ENCODE measurements around the gene PNMA8B.

Gene PNMA8B

GRCh38 chr19:46515879-46516350 is 20.2 kb upstream of the PNMA8B start:
- Histone ChIP-seq H3K27ac (ENCODE audit: low read depth, low read length) (no peak overlapping the region), H3K4me3 (ENCODE audit: low read length) (no peak overlapping the region), H3K79me2 (ENCODE audit: control insufficient read depth, low read length) (no peaks in the 10 kb centered on the region), H3K27me3 (ENCODE audit: control insufficient read depth, low read length) (peaks cover 6% of the 10 kb centered on the region; the same call in 1 of the 2 replicates), H3K4me1 (ENCODE audit: control insufficient read depth, low read length) (peaks cover 19% of the 10 kb centered on the region), H3F3A (ENCODE audit: control insufficient read depth, insufficient read depth) (0 out of 2 replicates have a peak, but pooled peaks cover 2% of the 10 kb centered on the region), H3K4me2 (ENCODE audit: low read length) (no peak overlapping the region), H4K20me1 (ENCODE audit: control insufficient read depth, insufficient read depth, low read depth, low read length) (no peaks in the 10 kb centered on the region; the same call in 1 of the 2 replicates), H3K36me3 (ENCODE audit: control insufficient read depth, low read length) (no peaks in the 10 kb centered on the region), H3K9me2 (replicated peaks; ENCODE audit: control insufficient read depth, low read length) (no peaks in the 10 kb centered on the region), H3K9me3 (ENCODE audit: control insufficient read depth, insufficient read depth, low read length) (no peaks in the 10 kb centered on the region)
- no peak for TF ChIP-seq EZH2phosphoT487 (IDR thresholded peaks at IDR 0.05; ENCODE audit: borderline replicate concordance, low read length)
- TF ChIP-seq, protein P1, sequence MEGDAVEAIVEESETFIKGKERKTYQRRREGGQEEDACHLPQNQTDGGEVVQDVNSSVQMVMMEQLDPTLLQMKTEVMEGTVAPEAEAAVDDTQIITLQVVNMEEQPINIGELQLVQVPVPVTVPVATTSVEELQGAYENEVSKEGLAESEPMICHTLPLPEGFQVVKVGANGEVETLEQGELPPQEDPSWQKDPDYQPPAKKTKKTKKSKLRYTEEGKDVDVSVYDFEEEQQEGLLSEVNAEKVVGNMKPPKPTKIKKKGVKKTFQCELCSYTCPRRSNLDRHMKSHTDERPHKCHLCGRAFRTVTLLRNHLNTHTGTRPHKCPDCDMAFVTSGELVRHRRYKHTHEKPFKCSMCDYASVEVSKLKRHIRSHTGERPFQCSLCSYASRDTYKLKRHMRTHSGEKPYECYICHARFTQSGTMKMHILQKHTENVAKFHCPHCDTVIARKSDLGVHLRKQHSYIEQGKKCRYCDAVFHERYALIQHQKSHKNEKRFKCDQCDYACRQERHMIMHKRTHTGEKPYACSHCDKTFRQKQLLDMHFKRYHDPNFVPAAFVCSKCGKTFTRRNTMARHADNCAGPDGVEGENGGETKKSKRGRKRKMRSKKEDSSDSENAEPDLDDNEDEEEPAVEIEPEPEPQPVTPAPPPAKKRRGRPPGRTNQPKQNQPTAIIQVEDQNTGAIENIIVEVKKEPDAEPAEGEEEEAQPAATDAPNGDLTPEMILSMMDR (IDR thresholded peaks at IDR 0.05; ENCODE audit: low read depth, low read length, poor library complexity, severe bottlenecking), result peak; percentile 79

DNA sequence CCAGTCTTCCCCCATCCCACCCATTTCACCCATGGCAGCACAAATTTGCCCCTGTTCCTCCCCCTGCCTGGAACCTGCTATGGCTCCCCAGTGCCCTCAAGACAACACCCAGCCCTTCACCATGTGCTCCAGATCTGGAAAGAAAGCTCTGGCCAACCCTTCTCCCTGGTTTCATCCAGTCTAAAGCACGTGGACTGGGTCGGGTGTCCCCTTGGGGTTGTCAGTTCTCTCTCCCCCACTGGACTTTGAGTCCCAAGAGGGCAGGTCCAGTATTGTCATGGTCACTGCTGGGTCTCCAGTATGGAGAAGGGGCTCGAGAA is 19.6 kb upstream of the PNMA8B start:
- Histone ChIP-seq H3K27me3 (ENCODE audit: control insufficient read depth, low read length) (peaks cover 6% of the 10 kb centered on the region; the same call in 1 of the 2 replicates), H3F3A (ENCODE audit: control insufficient read depth, insufficient read depth) (0 out of 2 replicates have a peak, but pooled peaks cover 1% of the 10 kb centered on the region), H3K27ac (ENCODE audit: low read depth, low read length) (no peak overlapping the region), H3K4me3 (ENCODE audit: low read length) (no peak overlapping the region), H3K9me3 (ENCODE audit: control insufficient read depth, insufficient read depth, low read length) (no peaks in the 10 kb centered on the region), H4K20me1 (ENCODE audit: control insufficient read depth, insufficient read depth, low read depth, low read length) (no peaks in the 10 kb centered on the region; the same call in 1 of the 2 replicates), H3K79me2 (ENCODE audit: control insufficient read depth, low read length) (no peaks in the 10 kb centered on the region), H3K4me2 (ENCODE audit: low read length) (no peak overlapping the region), H3K9me2 (replicated peaks; ENCODE audit: control insufficient read depth, low read length) (no peaks in the 10 kb centered on the region), H3K36me3 (ENCODE audit: control insufficient read depth, low read length) (no peaks in the 10 kb centered on the region), H3K4me1 (ENCODE audit: control insufficient read depth, low read length) (peaks cover 13% of the 10 kb centered on the region)
- TF ChIP-seq, protein P1 (IDR thresholded peaks at IDR 0.05; ENCODE audit: low read depth, low read length, poor library complexity, severe bottlenecking), result no peak
- no peak for TF ChIP-seq EZH2phosphoT487 (IDR thresholded peaks at IDR 0.05; ENCODE audit: borderline replicate concordance, low read length)

GRCh38 chr19:46514589-46515289 is 19.1 kb upstream of the PNMA8B start:
- Histone ChIP-seq H3K27me3 (ENCODE audit: control insufficient read depth, low read length) (peaks cover 6% of the 10 kb centered on the region; the same call in 1 of the 2 replicates), H3K36me3 (ENCODE audit: control insufficient read depth, low read length) (no peaks in the 10 kb centered on the region), H3K27ac (ENCODE audit: low read depth, low read length) (no peak overlapping the region), H3K79me2 (ENCODE audit: control insufficient read depth, low read length) (no peaks in the 10 kb centered on the region), H3F3A (ENCODE audit: control insufficient read depth, insufficient read depth) (no peaks in the 10 kb centered on the region), H3K9me3 (ENCODE audit: control insufficient read depth, insufficient read depth, low read length) (no peaks in the 10 kb centered on the region), H4K20me1 (ENCODE audit: control insufficient read depth, insufficient read depth, low read depth, low read length) (no peaks in the 10 kb centered on the region; the same call in 1 of the 2 replicates), H3K4me2 (ENCODE audit: low read length) (no peak overlapping the region), H3K4me1 (ENCODE audit: control insufficient read depth, low read length) (peaks cover 9% of the 10 kb centered on the region), H3K9me2 (replicated peaks; ENCODE audit: control insufficient read depth, low read length) (no peaks in the 10 kb centered on the region), H3K4me3 (ENCODE audit: low read length) (no peak overlapping the region)
- TF ChIP-seq EZH2phosphoT487 (IDR thresholded peaks at IDR 0.05; ENCODE audit: borderline replicate concordance, low read length), result no peak
- TF ChIP-seq, protein P1 (IDR thresholded peaks at IDR 0.05; ENCODE audit: low read depth, low read length, poor library complexity, severe bottlenecking), result no peak
